Renal cortical epithelial cell (primary cell): Measurements from ENCODE around the gene PID1. TPM values are rescaled to one million over a fixed set of nuclear protein-coding genes. Genes with fewer than 3 reads are reported as not detected.

ENCODE experiments used
- DNase-seq: peaks from one replicate; pipeline ENCODE4 v3.0.0-alpha.2; 2011; ENCODE audit warnings: low read depth
- total RNA-seq: library from RNA; depleted of rRNA; stranded (reverse); fragments of >200 nt; gene quantifications from 2 replicates; pipeline ENCODE4 v1.2.3, GENCODE V29; 2014

PID1 gene
- total RNA-seq, 1 donor from 2014 or later, result 1.5 TPM

GRCh38 chr2:229071292-229071976, 199.7 kb downstream of the PID1 start:
- DNase-seq, result no peak

- DNase-seq, result no peak
These were observed 204.9 kb downstream of the PID1 start for GRCh38 chr2:229066121-229066715.

GRCh38 chr2:229064749-229065148, 206.3 kb downstream of the PID1 start:
- DNase-seq, result no peak

- DNase-seq, result no peak
These were observed 210.9 kb downstream of the PID1 start for GRCh38 chr2:229060147-229060546.

- no peak for DNase-seq
These were observed 211.6 kb downstream of the PID1 start for GRCh38 chr2:229059331-229060033.

- DNase-seq, result no peak
These were observed 213.0 kb downstream of the PID1 start for GRCh38 chr2:229057976-229058553.

GRCh38 chr2:229054311-229054710, 216.8 kb downstream of the PID1 start:
- no peak for DNase-seq

- DNase-seq, result no peak
These were observed 219.3 kb downstream of the PID1 start for GRCh38 chr2:229051798-229052197.

GRCh38 chr2:229050133-229050532, 221.0 kb downstream of the PID1 start:
- DNase-seq, result no peak

- DNase-seq, result no peak
These were observed 223.0 kb downstream of the PID1 start for GRCh38 chr2:229048134-229048533.

GRCh38 chr2:229045671-229046070, 225.4 kb downstream of the PID1 start:
- no peak for DNase-seq

GRCh38 chr2:229044581-229044980, 226.5 kb downstream of the PID1 start:
- no peak for DNase-seq

- DNase-seq, result no peak
These were observed 227.4 kb downstream of the PID1 start for GRCh38 chr2:229043681-229044080.

- no peak for DNase-seq
These were observed 228.7 kb downstream of the PID1 start for GRCh38 chr2:229042349-229042748.

GRCh38 chr2:229041691-229042090, 229.4 kb downstream of the PID1 start:
- no peak for DNase-seq

GRCh38 chr2:229037621-229038020, 233.5 kb downstream of the PID1 start:
- no peak for DNase-seq

- no peak for DNase-seq
These were observed 237.3 kb downstream of the PID1 start for GRCh38 chr2:229033816-229034215.

- no peak for DNase-seq
These were observed 238.4 kb downstream of the PID1 start for GRCh38 chr2:229032608-229033234.

- DNase-seq, result no peak
These were observed 243.6 kb downstream of the PID1 start for GRCh38 chr2:229027353-229028105.

GRCh38 chr2:229025653-229026052, 245.4 kb downstream of the PID1 start:
- no peak for DNase-seq

- no peak for DNase-seq
These were observed 248.4 kb downstream of the PID1 start for GRCh38 chr2:229022652-229023051.

GRCh38 chr2:229022071-229022470, 249.0 kb downstream of the PID1 start:
- DNase-seq, result no peak
